GM12872 (cell line): ENCODE measurements around the gene TPSD1.

Source experiments
- CTCF ChIP-seq: IDR thresholded peaks from 3 replicates; pipeline ENCODE4 v1.5.1; 2011; ENCODE audit warnings: low read depth, mild to moderate bottlenecking, low read length, moderate library complexity; ENCODE audit not compliant: insufficient read depth

Gene TPSD1

GRCh38 chr16:1217526-1217925 lies 38.3 kb upstream of the TPSD1 start:
- TF ChIP-seq CTCF, result no peak

- TF ChIP-seq CTCF, result no peak
Observed at GRCh38 chr16:1218061-1218929, 37.6 kb upstream of the TPSD1 start.

GRCh38 chr16:1218930-1219611 lies 36.8 kb upstream of the TPSD1 start:
- TF ChIP-seq CTCF, result no peak

GRCh38 chr16:1220098-1220728 lies 35.7 kb upstream of the TPSD1 start:
- no peak for TF ChIP-seq CTCF

- no peak for TF ChIP-seq CTCF
Observed at GRCh38 chr16:1220841-1221627, 34.8 kb upstream of the TPSD1 start.

- TF ChIP-seq CTCF, result no peak
Observed at GRCh38 chr16:1221628-1222552, 34.0 kb upstream of the TPSD1 start.
